Stomach (tissue), 9 donors: Measurements from ENCODE around the gene GOSR2. TPM values are rescaled to one million over a fixed set of nuclear protein-coding genes. Genes with fewer than 3 reads are reported as not detected.

Experiments
- DNase-seq, 2 donors: peaks; one replicate each; pipeline versions ENCODE4 v3.0.0 to v3.0.0-alpha.2; 2013 to 2019
- H3K27ac ChIP-seq, 5 donors: fragments of 200-600 bp in 4 of 5; sonication (generic) in 4 of 5; one replicate each; pipeline ENCODE4 v1.5.1; 2013 to 2019; ENCODE audit warnings: mild to moderate bottlenecking in 1 of 5, moderate library complexity in 1 of 5
- H3K27me3 ChIP-seq, 3 donors: fragments of 200-600 bp; sonication (generic); one replicate each; pipeline ENCODE4 v1.5.1; 2017 to 2019; ENCODE audit warnings: mixed run types in 1 of 3
- H3K36me3 ChIP-seq, 4 donors: fragments of 200-600 bp; sonication (generic); 1 replicate in 3 of 4; 2 replicates in 1 of 4; pipeline ENCODE4 v1.5.1; 2016 to 2019
- H3K4me1 ChIP-seq, 4 donors: fragments of 200-600 bp; sonication (generic); one replicate each; pipeline ENCODE4 v1.5.1; 2016 to 2019
- H3K4me3 ChIP-seq, 4 donors: fragments of 200-600 bp; sonication (generic) in 3 of 4; one replicate each; pipeline ENCODE4 v1.5.1; 2016 to 2019; ENCODE audit warnings: mild to moderate bottlenecking in 1 of 4
- H3K9me3 ChIP-seq, 4 donors: fragments of 200-600 bp; sonication (generic); one replicate each; pipeline ENCODE4 v1.5.1; 2016 to 2019
- EP300 ChIP-seq: sonication (generic); formaldehyde crosslinking; IDR thresholded peaks from one replicate; pipeline ENCODE4 v1.6.1; 2017; ENCODE audit warnings: antibody characterized with exemption
- POLR2A ChIP-seq, 4 donors: fragments of 450-650 bp; IDR thresholded peaks; one replicate each; pipeline ENCODE4 v1.6.1; 2016; ENCODE audit warnings: antibody characterized with exemption in 4 of 4, control low read depth in 2 of 4, mild to moderate bottlenecking in 1 of 4, moderate library complexity in 1 of 4
- POLR2AphosphoS5 ChIP-seq, 3 donors: sonication (generic); formaldehyde crosslinking; IDR thresholded peaks; one replicate each; pipeline ENCODE4 v1.6.1; 2016; ENCODE audit warnings: antibody characterized with exemption in 3 of 3
- whole genome bisulfite sequencing, 5 donors: extraction: QIAGEN DNeasy Blood & Tissue Kit in 3 of 5; methylation state at CpG; one replicate each; pipeline versions ENCODE4 v1.1.5 to v1.1.7; 2013 to 2018; 5-methylcytosine and 5-hydroxymethylcytosine counted together
- intact Hi-C: fragments of 100-400 bp; cut with DNase I; formaldehyde crosslinking; loops from one replicate; pipeline ENCODE4 v1.15.1; 2023; ENCODE audit warnings: low total_unique reads
- polyA plus RNA-seq, 3 donors: library from polyadenylated mRNA; stranded (reverse); fragments of 200-250 nt; gene quantifications; one replicate each; pipeline ENCODE4 v1.2.3, GENCODE V29; 2013
- total RNA-seq, 5 donors: library from RNA; depleted of rRNA; stranded (reverse); fragments of >200 nt; gene quantifications; one replicate each; pipeline versions ENCODE4 v1.1.0 to v1.2.3, GENCODE V29; 2014 to 2016
- TF ChIP-seq, protein P1 (sequence below), 7 experiments: fragments of 450-650 bp in 4 of 7; fragments of 200-600 bp in 3 of 7; sonication (generic) in 3 of 7; IDR thresholded peaks; one replicate each; pipeline ENCODE4 v1.5.1; 2016 to 2019; ENCODE audit warnings: antibody characterized with exemption in 7 of 7, control low read depth in 2 of 7, mild to moderate bottlenecking in 1 of 7
- donor health status: healthy with polysubstance abuse.
- donor health status: Bipolar disorder and iron deficiency.
- donor health status: healthy.

Gene GOSR2
- total and polyA plus RNA-seq, 8 donors = 15.3 to 84.0 (median 31.9) TPM

DNA sequence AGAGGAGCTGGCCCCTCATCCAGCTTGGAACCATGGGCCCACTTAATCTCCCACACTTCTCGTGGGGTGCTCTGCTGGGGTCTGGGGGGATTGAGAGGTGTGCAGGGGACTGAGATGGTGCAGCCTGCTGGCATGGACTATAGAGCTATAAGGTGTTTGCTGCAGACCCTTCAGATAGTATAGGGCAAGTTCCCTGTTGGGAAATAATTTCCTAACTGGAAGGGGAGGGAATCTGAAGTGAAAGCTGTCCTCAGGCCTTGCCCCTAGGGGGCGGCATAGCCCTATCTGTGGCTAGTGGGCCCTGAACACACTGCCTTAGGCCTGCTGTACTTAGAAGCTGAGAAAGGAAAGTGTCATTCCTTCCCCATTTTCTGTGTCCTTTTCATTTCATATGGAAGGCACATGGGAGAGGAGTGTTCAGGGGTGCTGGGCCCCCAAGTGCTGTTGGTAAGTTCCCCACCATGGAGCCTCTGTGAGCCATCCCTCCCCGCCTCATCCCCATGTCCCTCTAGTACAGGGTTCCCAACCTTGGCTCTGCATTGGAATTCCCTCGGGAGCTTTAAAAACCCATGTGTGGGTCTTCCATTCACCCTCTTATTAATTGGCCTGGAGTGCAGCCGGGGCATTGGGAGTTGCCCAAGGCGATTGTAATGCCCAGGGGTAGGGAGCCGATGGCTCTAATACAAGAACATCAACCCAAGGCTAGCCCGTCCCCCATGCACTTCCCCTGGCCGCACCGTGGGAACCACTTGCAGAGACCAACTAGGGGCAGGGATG is 19.7 kb downstream of the GOSR2 start:
- H3K9me3 ChIP-seq = no peaks in the 10 kb centered on the region
- H3K4me3 ChIP-seq = no peak overlapping the region
- DNase-seq = peak; percentile 74 to 86
- TF ChIP-seq EP300 (no peak), POLR2AphosphoS5 (IDR thresholded peaks at IDR 0.05) (peak in 1 of 3 donors; percentile 32), POLR2A (IDR thresholded peaks at IDR 0.05) (no peak)
- TF ChIP-seq, protein P1, sequence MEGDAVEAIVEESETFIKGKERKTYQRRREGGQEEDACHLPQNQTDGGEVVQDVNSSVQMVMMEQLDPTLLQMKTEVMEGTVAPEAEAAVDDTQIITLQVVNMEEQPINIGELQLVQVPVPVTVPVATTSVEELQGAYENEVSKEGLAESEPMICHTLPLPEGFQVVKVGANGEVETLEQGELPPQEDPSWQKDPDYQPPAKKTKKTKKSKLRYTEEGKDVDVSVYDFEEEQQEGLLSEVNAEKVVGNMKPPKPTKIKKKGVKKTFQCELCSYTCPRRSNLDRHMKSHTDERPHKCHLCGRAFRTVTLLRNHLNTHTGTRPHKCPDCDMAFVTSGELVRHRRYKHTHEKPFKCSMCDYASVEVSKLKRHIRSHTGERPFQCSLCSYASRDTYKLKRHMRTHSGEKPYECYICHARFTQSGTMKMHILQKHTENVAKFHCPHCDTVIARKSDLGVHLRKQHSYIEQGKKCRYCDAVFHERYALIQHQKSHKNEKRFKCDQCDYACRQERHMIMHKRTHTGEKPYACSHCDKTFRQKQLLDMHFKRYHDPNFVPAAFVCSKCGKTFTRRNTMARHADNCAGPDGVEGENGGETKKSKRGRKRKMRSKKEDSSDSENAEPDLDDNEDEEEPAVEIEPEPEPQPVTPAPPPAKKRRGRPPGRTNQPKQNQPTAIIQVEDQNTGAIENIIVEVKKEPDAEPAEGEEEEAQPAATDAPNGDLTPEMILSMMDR (IDR thresholded peaks at IDR 0.05) = peak in 5 of 7 experiments; percentile 49 to 78 (median 62)
- peak overlapping the region in 1 of 5 donors; percentile 7 for H3K27ac ChIP-seq
- peaks cover 12 to 31% (median 19%) of the 10 kb centered on the region in 4 donors for H3K4me1 ChIP-seq
- intact Hi-C loops = no loop called here
- WGBS, 5 donors = 62 to 73% (median 64%) methylated on average over 10 of the region's 10 CpGs
- peaks cover 21 to 43% (median 36%) of the 10 kb centered on the region in 4 donors for H3K36me3 ChIP-seq
- H3K27me3 ChIP-seq = no peaks in the 10 kb centered on the region

DNA sequence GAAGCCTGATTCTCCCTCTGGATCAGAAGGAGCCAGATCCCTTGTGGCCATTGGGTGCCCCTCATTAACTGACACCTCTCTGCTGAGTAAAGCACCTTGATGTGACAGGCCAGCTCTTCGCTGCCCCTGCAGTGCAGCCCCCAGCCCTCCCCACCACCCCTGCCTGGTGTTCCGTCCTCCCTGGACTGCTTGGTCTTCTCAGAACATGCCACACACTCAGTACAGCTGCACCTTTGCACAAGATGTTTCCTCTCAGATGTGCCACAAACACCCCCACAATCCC is 20.2 kb downstream of the GOSR2 start:
- no peaks in the 10 kb centered on the region for H3K27me3 ChIP-seq
- no peak for DNase-seq
- no peak overlapping the region for H3K4me3 ChIP-seq
- H3K36me3 ChIP-seq = peaks cover 20 to 38% (median 31%) of the 10 kb centered on the region in 4 donors
- WGBS, 5 donors = 57 to 79% (median 67%) methylated on average over 2 of the region's 2 CpGs
- intact Hi-C loops = no loop called here
- TF ChIP-seq POLR2AphosphoS5 (IDR thresholded peaks at IDR 0.05) (no peak), EP300 (no peak), POLR2A (IDR thresholded peaks at IDR 0.05) (no peak)
- TF ChIP-seq, protein P1 (IDR thresholded peaks at IDR 0.05) = no peak
- no peaks in the 10 kb centered on the region for H3K9me3 ChIP-seq
- peaks cover 12 to 31% (median 19%) of the 10 kb centered on the region in 4 donors for H3K4me1 ChIP-seq
- no peak overlapping the region for H3K27ac ChIP-seq

DNA sequence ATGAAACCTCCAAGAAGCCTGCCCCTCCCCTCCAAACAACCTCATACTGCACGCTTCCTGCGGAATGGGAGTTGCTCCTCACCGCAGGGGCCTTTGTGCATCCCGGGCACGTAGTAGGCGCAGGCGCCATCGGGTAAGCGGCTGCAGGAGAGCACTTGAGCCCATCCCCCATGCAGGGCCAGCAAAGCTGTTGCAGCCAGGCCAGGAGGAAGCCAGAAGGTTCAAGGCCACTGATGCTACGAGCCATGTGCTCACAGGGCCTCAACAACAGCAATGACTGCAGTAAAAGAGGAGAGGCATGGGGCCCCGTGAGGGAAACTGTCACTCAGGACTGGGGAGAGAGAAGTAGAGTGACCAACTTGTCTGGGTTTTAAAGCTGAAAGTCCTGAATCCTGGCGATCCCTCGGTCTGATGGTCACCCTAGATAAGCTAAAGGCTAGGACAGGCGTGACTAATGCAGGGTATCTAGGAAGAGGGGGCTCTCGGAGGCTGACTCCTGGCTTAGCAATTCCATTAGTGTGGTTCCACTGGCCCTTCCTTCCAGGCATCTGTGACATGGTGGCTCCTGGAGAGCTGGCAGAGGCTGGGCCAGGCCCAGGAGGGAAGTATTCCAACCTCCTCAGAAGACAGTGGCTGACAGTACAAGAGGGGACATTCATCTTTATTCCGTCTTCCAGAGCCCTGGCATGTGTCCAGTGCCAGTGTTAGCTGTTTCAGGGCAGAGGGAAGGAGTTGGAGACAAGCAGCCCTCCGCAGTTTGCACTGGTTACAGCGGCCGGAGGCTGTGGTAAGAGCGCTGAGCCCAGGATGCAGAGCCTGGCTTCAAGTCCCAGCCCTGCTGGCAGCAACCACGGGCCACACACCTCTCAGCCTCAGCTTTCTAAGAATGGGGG is 20.8 kb downstream of the GOSR2 start:
- peaks cover 12 to 31% (median 19%) of the 10 kb centered on the region in 4 donors for H3K4me1 ChIP-seq
- H3K27ac ChIP-seq = no peak overlapping the region
- no peaks in the 10 kb centered on the region for H3K9me3 ChIP-seq
- intact Hi-C loops = no loop called here
- TF ChIP-seq POLR2AphosphoS5 (IDR thresholded peaks at IDR 0.05) = peak in 1 of 3 donors; percentile 14
- no peak for TF ChIP-seq POLR2A (IDR thresholded peaks at IDR 0.05)
- no peak overlapping the region for H3K4me3 ChIP-seq
- peaks cover 14 to 32% (median 25%) of the 10 kb centered on the region in 4 donors for H3K36me3 ChIP-seq
- H3K27me3 ChIP-seq = no peaks in the 10 kb centered on the region
- WGBS, 5 donors = 17 to 24% (median 22%) methylated on average over 18 to 21 of the region's 21 CpGs
- peak in 1 of 2 donors; percentile 53 for DNase-seq

DNA sequence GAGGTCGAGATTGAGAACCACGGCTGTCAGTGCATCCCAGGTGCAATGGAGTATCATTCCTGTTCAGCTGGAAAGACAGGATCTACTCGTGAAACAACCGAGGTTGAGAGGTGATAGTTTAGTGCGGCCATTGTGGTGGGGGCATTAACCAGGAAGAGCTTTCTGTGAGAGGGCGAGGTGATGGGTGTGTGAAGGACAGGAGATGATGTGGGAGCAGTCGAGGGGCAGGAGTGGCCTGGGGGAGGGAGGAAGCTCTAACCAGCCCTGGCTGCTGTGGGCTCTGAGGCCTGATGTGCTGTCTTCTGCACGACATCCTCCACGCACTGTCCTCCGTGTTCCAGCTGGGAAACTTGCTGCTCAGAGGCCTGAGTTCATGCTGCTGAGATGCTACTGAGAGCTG is 22.0 kb downstream of the GOSR2 start:
- no peak overlapping the region for H3K4me3 ChIP-seq
- intact Hi-C loops = no loop called here
- TF ChIP-seq POLR2AphosphoS5 (IDR thresholded peaks at IDR 0.05) (peak in 1 of 3 donors; percentile 4), EP300 (no peak)
- H3K27ac ChIP-seq = no peak overlapping the region
- H3K27me3 ChIP-seq = no peaks in the 10 kb centered on the region
- H3K4me1 ChIP-seq = peaks cover 12 to 31% (median 19%) of the 10 kb centered on the region in 4 donors
- H3K9me3 ChIP-seq = no peaks in the 10 kb centered on the region
- DNase-seq = peak in 1 of 2 donors; percentile 13
- H3K36me3 ChIP-seq = peaks cover 3 to 22% (median 16%) of the 10 kb centered on the region in 4 donors
- WGBS, 5 donors = 35 to 56% (median 44%) methylated on average over 10 of the region's 10 CpGs

DNA sequence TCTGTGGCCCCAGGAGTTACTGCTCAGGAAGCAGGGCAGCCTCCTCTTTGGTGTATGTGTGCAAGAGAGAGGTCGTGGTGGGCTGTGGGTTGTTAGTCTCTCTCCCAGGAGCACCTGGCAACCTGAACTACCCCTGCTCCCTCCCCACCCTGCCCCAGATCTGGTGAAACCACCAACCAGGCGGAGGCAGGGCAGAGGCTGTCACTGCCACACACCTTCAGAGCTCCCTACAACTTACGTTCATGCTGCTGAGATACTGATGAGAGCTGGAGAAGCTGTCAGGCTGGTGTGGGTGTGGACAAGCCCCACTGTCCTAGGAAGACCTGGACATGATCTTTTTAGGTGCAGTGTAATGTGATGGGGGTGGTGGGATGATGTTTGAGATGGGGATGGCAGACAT is 24.3 kb downstream of the GOSR2 start:
- Histone ChIP-seq H3K27ac (no peak overlapping the region), H3K4me3 (no peak overlapping the region), H3K27me3 (peaks cover 0 to 4% (median 4%) of the 10 kb centered on the region in 3 donors), H3K36me3 (peaks cover 0 to 10% (median 1%) of the 10 kb centered on the region in 4 donors), H3K9me3 (no peaks in the 10 kb centered on the region), H3K4me1 (peaks cover 12 to 41% (median 19%) of the 10 kb centered on the region in 4 donors)
- intact Hi-C loops = no loop called here
- TF ChIP-seq POLR2A (IDR thresholded peaks at IDR 0.05) (no peak), EP300 (no peak), POLR2AphosphoS5 (IDR thresholded peaks at IDR 0.05) (no peak)
- TF ChIP-seq, protein P1 (IDR thresholded peaks at IDR 0.05) = no peak
- no peak for DNase-seq
- 38 to 57% (median 46%) methylated on average over 3 of the region's 3 CpGs for WGBS, 5 donors
